ENCODE measurements around the gene MICAL3. TPM values are rescaled to one million over a fixed set of nuclear protein-coding genes. Genes with fewer than 3 reads are reported as not detected.

MICAL3 gene
- total and polyA plus RNA-seq, 2 of the 8 experiments (the other 6 are each of a cell fraction or from before 2014, with no cell fraction given) = 8.3 to 41.8 TPM

GRCh38 chr22:17951315-17951714, 73.0 kb downstream of the MICAL3 start (continued):
- TF ChIP-seq RAD21 (IDR thresholded peaks at IDR 0.05 in 1 of 2, conservative IDR thresholded peaks at IDR 0.05 in 1 of 2; ENCODE audit: low read depth in 2 of 2, low read length in 2 of 2) = no peak
